ENCODE measurements around the gene OR6V1. TPM values are rescaled to one million over a fixed set of nuclear protein-coding genes. Genes with fewer than 3 reads are reported as not detected.

The OR6V1 gene
- total RNA-seq, 3 donors from 2014 or later = not detected

DNA sequence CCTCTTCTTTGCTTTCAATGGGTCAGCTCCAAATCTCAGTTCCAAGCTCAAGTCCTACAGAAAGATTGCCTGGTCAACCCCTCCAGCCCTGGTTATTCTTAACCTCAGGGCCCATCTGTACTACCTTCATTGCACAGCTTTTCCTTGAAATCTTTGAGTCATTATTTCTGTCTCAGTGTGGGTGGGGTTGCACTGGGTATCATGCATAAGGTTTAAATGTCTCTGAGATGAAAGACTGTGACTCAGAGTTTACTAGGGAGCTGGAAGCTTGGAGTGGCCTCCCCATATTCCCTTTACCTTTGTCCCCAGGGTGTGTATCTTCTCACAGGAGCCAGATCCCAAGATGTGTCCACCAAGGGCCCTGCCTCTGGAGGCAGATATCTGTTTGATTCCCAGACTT, 3.3 kb upstream of the OR6V1 start:
- DNase-seq (ENCODE audit: low spot score in 2 of 2) = no peak
- H3K9me3 ChIP-seq = no peaks in the 10 kb centered on the region
- H3K4me1 ChIP-seq = no peaks in the 10 kb centered on the region
- intact Hi-C loops (cut with DNase I; ENCODE audit: low total_unique reads) = no loop called here
- no peaks in the 10 kb centered on the region for H3K27me3 ChIP-seq
- no peak overlapping the region for H3K27ac ChIP-seq
- no peaks in the 10 kb centered on the region for H3K36me3 ChIP-seq
- H3K4me3 ChIP-seq = no peak overlapping the region
- TF ChIP-seq POLR2AphosphoS5 (IDR thresholded peaks at IDR 0.05) = no peak
- TF ChIP-seq POLR2A (IDR thresholded peaks at IDR 0.05) = no peak
- TF ChIP-seq, protein P1, sequence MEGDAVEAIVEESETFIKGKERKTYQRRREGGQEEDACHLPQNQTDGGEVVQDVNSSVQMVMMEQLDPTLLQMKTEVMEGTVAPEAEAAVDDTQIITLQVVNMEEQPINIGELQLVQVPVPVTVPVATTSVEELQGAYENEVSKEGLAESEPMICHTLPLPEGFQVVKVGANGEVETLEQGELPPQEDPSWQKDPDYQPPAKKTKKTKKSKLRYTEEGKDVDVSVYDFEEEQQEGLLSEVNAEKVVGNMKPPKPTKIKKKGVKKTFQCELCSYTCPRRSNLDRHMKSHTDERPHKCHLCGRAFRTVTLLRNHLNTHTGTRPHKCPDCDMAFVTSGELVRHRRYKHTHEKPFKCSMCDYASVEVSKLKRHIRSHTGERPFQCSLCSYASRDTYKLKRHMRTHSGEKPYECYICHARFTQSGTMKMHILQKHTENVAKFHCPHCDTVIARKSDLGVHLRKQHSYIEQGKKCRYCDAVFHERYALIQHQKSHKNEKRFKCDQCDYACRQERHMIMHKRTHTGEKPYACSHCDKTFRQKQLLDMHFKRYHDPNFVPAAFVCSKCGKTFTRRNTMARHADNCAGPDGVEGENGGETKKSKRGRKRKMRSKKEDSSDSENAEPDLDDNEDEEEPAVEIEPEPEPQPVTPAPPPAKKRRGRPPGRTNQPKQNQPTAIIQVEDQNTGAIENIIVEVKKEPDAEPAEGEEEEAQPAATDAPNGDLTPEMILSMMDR (IDR thresholded peaks at IDR 0.05) = no peak

DNA sequence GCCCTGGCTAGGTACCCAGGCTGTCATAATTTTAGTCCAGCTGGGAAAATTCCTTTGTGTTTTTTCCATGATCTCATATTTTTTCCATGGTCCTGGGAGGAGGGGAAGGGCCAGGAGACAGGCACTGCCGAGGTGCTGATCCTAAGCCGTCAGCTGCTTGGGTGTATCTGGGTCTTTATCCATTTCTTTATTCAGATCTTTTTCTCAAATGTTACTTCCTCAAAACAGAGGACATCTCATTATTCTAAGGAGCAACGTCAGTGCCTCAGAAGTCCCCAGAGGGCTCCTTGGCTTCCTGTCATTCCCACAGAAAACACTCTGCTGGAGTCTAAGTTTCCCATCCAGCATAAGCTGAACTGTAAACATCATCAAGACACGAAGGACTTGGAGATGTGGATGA, 2.8 kb upstream of the OR6V1 start:
- H3K9me3 ChIP-seq = no peaks in the 10 kb centered on the region
- H3K4me1 ChIP-seq = no peaks in the 10 kb centered on the region
- no peaks in the 10 kb centered on the region for H3K36me3 ChIP-seq
- no peak for DNase-seq (ENCODE audit: low spot score in 2 of 2)
- H3K27me3 ChIP-seq = no peaks in the 10 kb centered on the region
- H3K4me3 ChIP-seq = no peak overlapping the region
- intact Hi-C loops (cut with DNase I; ENCODE audit: low total_unique reads) = no loop called here
- H3K27ac ChIP-seq = peak overlapping the region in 1 of 2 donors; percentile 26
- TF ChIP-seq, protein P1 (IDR thresholded peaks at IDR 0.05) = no peak
- TF ChIP-seq POLR2A (IDR thresholded peaks at IDR 0.05) (no peak), POLR2AphosphoS5 (IDR thresholded peaks at IDR 0.05) (no peak)

DNA sequence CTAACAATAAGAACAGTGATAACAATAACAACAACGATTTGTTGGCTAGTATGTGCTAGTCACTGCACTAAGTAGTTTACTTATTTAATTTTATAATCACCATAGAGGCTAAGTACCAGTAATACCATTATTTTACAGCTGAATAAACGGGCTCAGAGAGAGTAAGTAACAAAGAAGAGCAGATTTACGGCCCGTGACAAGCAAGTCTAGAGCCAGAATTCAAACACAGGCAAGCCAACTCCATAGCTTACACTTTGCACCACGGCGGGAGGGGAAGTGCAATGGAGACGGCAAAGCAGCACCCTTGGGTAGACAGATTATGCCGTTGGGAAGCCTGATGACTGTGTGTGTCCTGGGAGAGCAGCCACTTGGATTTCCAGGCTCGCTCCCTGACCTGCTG, 1.2 kb upstream of the OR6V1 start:
- Histone ChIP-seq H3K36me3 (no peaks in the 10 kb centered on the region), H3K27ac (no peak overlapping the region), H3K9me3 (no peaks in the 10 kb centered on the region), H3K4me3 (no peak overlapping the region), H3K27me3 (no peaks in the 10 kb centered on the region), H3K4me1 (no peaks in the 10 kb centered on the region)
- intact Hi-C loops (cut with DNase I; ENCODE audit: low total_unique reads) = no loop called here
- TF ChIP-seq, protein P1 (IDR thresholded peaks at IDR 0.05) = no peak
- TF ChIP-seq POLR2AphosphoS5 (IDR thresholded peaks at IDR 0.05) = no peak
- TF ChIP-seq POLR2A (IDR thresholded peaks at IDR 0.05) = no peak
- DNase-seq (ENCODE audit: low spot score in 2 of 2) = no peak

DNA sequence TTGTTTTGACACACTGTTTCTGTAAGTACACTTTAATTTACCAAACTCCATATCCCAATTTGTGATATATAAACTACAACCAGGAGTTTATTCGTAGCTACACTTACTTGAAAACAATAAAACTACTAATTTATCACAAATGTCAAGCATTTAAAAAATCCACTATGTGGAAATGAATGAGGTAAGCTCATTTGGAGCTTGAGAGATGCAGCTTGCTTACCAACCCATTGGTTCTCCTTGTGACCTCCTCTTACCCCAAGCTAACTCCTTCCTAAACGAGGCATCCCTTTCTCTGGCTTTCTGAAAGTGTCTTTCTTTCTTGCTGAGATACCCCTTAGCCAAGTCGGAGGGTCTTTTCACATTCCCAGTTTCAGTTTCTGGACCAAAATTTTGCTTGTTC, 2.5 kb downstream of the OR6V1 start:
- no peak for DNase-seq (ENCODE audit: low spot score in 2 of 2)
- Histone ChIP-seq H3K27me3 (no peaks in the 10 kb centered on the region), H3K36me3 (no peaks in the 10 kb centered on the region), H3K9me3 (no peaks in the 10 kb centered on the region), H3K4me3 (no peak overlapping the region), H3K4me1 (no peaks in the 10 kb centered on the region), H3K27ac (no peak overlapping the region)
- TF ChIP-seq POLR2A (IDR thresholded peaks at IDR 0.05) (no peak), POLR2AphosphoS5 (IDR thresholded peaks at IDR 0.05) (no peak)
- TF ChIP-seq, protein P1 (IDR thresholded peaks at IDR 0.05) = no peak
- intact Hi-C loops (cut with DNase I; ENCODE audit: low total_unique reads) = no loop called here

DNA sequence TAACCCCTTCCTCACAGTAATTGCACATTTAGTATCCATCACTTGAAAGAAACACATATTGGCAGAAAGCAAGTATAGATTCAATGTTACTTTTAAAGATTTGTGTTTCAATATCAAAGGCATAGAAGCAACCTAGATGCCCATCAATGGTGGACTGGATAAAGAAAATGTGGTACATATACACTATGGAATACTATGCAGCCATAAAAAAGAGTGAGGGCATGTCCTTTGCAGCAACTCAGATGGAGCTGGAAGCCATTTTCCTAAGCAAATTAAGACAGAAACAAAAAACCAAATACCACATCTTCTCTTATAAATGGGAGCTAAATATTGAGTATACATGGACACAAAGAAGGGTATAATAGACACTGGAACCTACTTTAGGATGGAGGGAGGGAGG, 3.6 kb downstream of the OR6V1 start:
- TF ChIP-seq, protein P1 (IDR thresholded peaks at IDR 0.05) = no peak
- no peak for TF ChIP-seq POLR2A (IDR thresholded peaks at IDR 0.05)
- no peak for TF ChIP-seq POLR2AphosphoS5 (IDR thresholded peaks at IDR 0.05)
- Histone ChIP-seq H3K36me3 (no peaks in the 10 kb centered on the region), H3K27ac (no peak overlapping the region), H3K9me3 (no peaks in the 10 kb centered on the region), H3K4me3 (no peak overlapping the region), H3K4me1 (no peaks in the 10 kb centered on the region), H3K27me3 (no peaks in the 10 kb centered on the region)
- intact Hi-C loops (cut with DNase I; ENCODE audit: low total_unique reads) = no loop called here
- no peak for DNase-seq (ENCODE audit: low spot score in 2 of 2)
